Right lobe of liver (tissue), 6 donors: ENCODE measurements around the gene TH. TPM values are rescaled to one million over a fixed set of nuclear protein-coding genes. Genes with fewer than 3 reads are reported as not detected.

Source experiments
- ATAC-seq, 4 donors: fragments of 200-7000 bp; cut with Tn5 transposase; one replicate each; pipeline ENCODE4 v1.9.1; 2020; ENCODE audit warnings: mild to moderate bottlenecking in 4 of 4, moderate library complexity in 4 of 4
- DNase-seq, 3 donors: peaks; one replicate each; pipeline ENCODE4 v3.0.0-alpha.2; 2020
- H3K27ac ChIP-seq, 3 donors: fragments of 200-600 bp; one replicate each; pipeline ENCODE4 v1.8.0; 2022
- H3K27me3 ChIP-seq, 2 donors: fragments of 200-600 bp; one replicate each; pipeline ENCODE4 v1.8.0; 2022
- H3K36me3 ChIP-seq, 4 donors: fragments of 200-600 bp; sonication (generic) in 1 of 4; one replicate each; pipeline versions ENCODE4 v1.5.1 to v1.8.0; 2017 to 2022; ENCODE audit warnings: control low read depth in 1 of 4
- H3K4me1 ChIP-seq, 4 donors: fragments of 200-600 bp; sonication (generic) in 1 of 4; one replicate each; pipeline versions ENCODE4 v1.5.1 to v1.8.0; 2017 to 2022; ENCODE audit warnings: control low read depth in 1 of 4
- H3K4me3 ChIP-seq, 3 donors: fragments of 200-600 bp; one replicate each; pipeline ENCODE4 v1.8.0; 2022
- H3K9me3 ChIP-seq, 4 donors: fragments of 200-600 bp; sonication (generic) in 1 of 4; one replicate each; pipeline versions ENCODE4 v1.5.1 to v1.8.0; 2017 to 2022; ENCODE audit warnings: control low read depth in 1 of 4
- POLR2A ChIP-seq: fragments of 450-650 bp; IDR thresholded peaks from one replicate; pipeline ENCODE4 v1.6.1; 2017; ENCODE audit warnings: antibody characterized with exemption, mild to moderate bottlenecking
- WGBS: methylation state at CpG from one replicate; pipeline ENCODE4 v1.1.6; 2018; ENCODE audit warnings: low coverage, low lambda C conversion rate; ENCODE audit not compliant: insufficient coverage; ENCODE audit errors: missing lambda C conversion rate; 5-methylcytosine and 5-hydroxymethylcytosine counted together
- intact Hi-C, 2 donors: fragments of 100-400 bp; cut with DNase I; formaldehyde crosslinking; loops; one replicate each; pipeline versions ENCODE4 v1.11.2 to v1.14.1; 2022
- total RNA-seq, 6 experiments: library from RNA; depleted of rRNA in 2 of 6; stranded (reverse); fragments of >200 nt in 2 of 6; fragmentation: NEBNext Ultra II Directional in 3 of 6; extraction: Animal tissue kit (Norgen Biotek cat#: 25700) in 3 of 6; gene quantifications; one replicate each; pipeline versions ENCODE4 v1.1.0 to v1.2.4, GENCODE V29; 2016 to 2023
- TF ChIP-seq, protein P1 (sequence below), 4 donors: fragments of 200-600 bp in 3 of 4; fragments of 450-650 bp in 1 of 4; IDR thresholded peaks; one replicate each; pipeline versions ENCODE4 v1.5.1 to v1.8.0; 2016 to 2022; ENCODE audit warnings: antibody characterized with exemption in 4 of 4, mild to moderate bottlenecking in 2 of 4
- donor health status: DM: no; HTN: yes; CAD: no.
- donor health status: DM: no; HTN: no; CAD: no.
- donor health status: DM: no; HTN: no; CAD: no.
- donor health status: DM: no; HTN: yes; CAD: no.
- donor health status: DM: no; HTN: yes; CAD: no.

TH gene
- total RNA-seq, 6 experiments from 2014 or later = 0.51 to 0.64 TPM; not detected in 4

DNA sequence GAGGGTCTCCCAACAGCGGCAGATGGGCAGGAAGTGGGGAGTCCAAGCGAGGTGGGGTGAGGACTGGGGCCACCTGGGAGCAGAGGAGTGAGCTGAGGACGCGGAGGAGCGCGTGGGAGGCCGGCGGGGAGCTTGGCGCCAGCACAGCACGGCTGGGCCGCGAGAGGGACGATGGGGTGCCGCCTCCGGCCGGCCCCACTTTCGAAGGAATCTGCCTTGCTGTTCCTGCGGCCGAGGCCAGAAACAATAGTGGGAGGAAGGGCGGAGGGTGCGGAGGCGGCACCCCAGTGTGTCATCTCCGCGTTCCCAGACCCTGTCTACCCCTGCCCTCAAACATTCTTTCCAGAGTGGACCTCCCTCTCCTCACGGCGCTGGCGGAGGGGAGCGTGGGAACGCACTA is 16.1 kb downstream of the TH start:
- WGBS = 15% methylated on average over 9 of the region's 29 CpGs
- intact Hi-C loops = loop anchor here in 1 of 2 donors (10.0 kb wide), 1 partner anchor 321 kb away; the partner anchor contains the start of genes SYT8 and TNNI2
- Histone ChIP-seq H3K4me1 (peaks cover 0 to 63% (median 25%) of the 10 kb centered on the region in 4 donors), H3K9me3 (no peaks in the 10 kb centered on the region), H3K36me3 (no peaks in the 10 kb centered on the region), H3K4me3 (peak overlapping the region; percentile 44 to 94 (median 74)), H3K27me3 (no peaks in the 10 kb centered on the region), H3K27ac (peak overlapping the region in 2 of 3 donors; percentile 79 to 90)
- no peak for TF ChIP-seq POLR2A
- TF ChIP-seq, protein P1, sequence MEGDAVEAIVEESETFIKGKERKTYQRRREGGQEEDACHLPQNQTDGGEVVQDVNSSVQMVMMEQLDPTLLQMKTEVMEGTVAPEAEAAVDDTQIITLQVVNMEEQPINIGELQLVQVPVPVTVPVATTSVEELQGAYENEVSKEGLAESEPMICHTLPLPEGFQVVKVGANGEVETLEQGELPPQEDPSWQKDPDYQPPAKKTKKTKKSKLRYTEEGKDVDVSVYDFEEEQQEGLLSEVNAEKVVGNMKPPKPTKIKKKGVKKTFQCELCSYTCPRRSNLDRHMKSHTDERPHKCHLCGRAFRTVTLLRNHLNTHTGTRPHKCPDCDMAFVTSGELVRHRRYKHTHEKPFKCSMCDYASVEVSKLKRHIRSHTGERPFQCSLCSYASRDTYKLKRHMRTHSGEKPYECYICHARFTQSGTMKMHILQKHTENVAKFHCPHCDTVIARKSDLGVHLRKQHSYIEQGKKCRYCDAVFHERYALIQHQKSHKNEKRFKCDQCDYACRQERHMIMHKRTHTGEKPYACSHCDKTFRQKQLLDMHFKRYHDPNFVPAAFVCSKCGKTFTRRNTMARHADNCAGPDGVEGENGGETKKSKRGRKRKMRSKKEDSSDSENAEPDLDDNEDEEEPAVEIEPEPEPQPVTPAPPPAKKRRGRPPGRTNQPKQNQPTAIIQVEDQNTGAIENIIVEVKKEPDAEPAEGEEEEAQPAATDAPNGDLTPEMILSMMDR (IDR thresholded peaks at IDR 0.05) = no peak
- no peak for DNase-seq
- ATAC-seq = no peak

DNA sequence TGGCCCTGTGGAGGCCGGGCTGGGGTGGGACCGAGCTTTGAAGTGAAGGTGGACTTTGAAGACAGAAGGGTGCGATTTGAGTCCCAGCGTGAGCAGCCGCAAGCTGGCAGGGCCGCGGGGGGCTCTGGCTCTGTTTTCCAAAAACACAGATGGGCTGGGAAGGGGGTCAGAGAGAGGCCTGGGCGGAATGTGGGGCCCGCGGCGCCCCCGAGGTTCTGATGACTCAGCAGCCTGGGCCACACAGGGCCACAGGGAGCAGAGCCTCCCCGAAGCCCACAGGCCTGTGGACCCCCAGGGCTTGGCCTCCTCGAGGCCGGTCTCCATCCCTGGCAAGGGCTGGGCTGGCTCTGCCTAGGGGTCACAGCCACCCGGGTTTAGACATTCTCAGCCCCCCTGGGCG is 16.7 kb downstream of the TH start:
- Histone ChIP-seq H3K27me3 (no peaks in the 10 kb centered on the region), H3K27ac (peak overlapping the region in 2 of 3 donors; percentile 79 to 90), H3K36me3 (no peaks in the 10 kb centered on the region), H3K4me3 (peak overlapping the region in 2 of 3 donors; percentile 74 to 94), H3K9me3 (no peaks in the 10 kb centered on the region), H3K4me1 (peaks cover 0 to 69% (median 24%) of the 10 kb centered on the region in 4 donors)
- ATAC-seq = no peak
- intact Hi-C loops = loop anchor here in 1 of 2 donors (10.0 kb wide), 1 partner anchor 320 kb away; the partner anchor contains the start of genes SYT8 and TNNI2
- 90% methylated on average over 2 of the region's 17 CpGs for WGBS
- no peak for DNase-seq
- no peak for TF ChIP-seq POLR2A
- TF ChIP-seq, protein P1 (IDR thresholded peaks at IDR 0.05) = no peak

DNA sequence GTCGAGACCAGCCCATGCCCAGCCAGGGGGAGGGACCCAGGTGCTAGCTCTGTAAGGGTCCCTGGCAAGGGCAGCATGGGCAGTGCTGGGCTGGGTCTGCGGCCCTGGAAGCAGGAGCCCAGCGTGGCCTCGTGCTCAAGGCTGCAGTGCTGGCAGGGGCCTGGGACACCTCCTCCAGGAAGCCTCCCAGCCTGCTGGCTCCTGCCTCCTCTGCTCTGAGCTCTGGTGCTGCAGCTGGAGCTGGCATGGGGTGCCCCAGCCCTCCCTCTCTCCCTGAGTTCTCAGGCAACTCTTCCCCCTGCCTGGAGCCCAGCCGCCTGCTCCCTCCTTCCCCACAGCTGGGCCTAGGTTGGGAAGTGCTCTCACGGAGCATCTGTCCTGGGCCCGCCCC is 17.4 kb downstream of the TH start:
- H3K9me3 ChIP-seq = no peaks in the 10 kb centered on the region
- WGBS = no CpG with 5 or more reads among the region's 7 CpGs
- no peak for ATAC-seq
- H3K4me3 ChIP-seq = no peak overlapping the region
- H3K27ac ChIP-seq = no peak overlapping the region
- H3K4me1 ChIP-seq = peaks cover 0 to 64% (median 21%) of the 10 kb centered on the region in 4 donors
- TF ChIP-seq, protein P1 (IDR thresholded peaks at IDR 0.05) = no peak
- TF ChIP-seq POLR2A = no peak
- intact Hi-C loops = loop anchor here in 1 of 2 donors (10.0 kb wide), 1 partner anchor 319 kb away; the partner anchor contains the start of genes SYT8 and TNNI2
- no peaks in the 10 kb centered on the region for H3K27me3 ChIP-seq
- no peaks in the 10 kb centered on the region for H3K36me3 ChIP-seq
- no peak for DNase-seq

DNA sequence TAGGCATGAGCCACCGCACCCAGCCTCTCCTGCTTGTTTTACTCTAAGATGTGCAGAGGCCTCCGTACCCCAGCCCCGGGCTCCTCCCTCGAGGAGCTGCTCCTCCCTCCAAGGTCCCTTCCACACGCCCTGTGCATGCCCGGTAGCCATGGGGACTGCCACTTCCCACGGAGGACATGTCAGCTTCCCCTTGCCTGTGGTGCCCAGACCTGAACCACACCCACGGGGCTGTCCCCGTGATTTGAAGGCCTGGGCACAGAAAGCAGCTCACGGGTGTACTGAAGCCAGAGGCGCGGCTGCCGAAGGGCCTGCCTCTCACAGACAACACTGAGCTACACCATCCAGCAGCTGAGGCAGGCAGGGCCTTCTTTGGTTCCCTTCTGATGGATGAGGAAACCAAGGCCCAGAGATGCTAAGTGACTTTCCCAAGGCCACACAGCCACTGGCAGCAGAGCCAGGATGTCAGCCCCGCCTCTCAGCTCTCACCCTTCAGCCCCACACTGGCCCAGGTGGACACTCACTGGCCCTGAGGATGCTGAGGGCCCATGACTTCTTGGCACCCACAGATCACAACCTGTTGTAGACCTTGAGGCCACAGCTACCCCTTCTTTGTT is 17.9 kb downstream of the TH start:
- DNase-seq = no peak
- H3K27ac ChIP-seq = no peak overlapping the region
- TF ChIP-seq POLR2A = no peak
- TF ChIP-seq, protein P1 (IDR thresholded peaks at IDR 0.05) = no peak
- H3K9me3 ChIP-seq = no peaks in the 10 kb centered on the region
- intact Hi-C loops = loop anchor here in 1 of 2 donors (10.0 kb wide), 1 partner anchor 319 kb away; the partner anchor contains the start of genes SYT8 and TNNI2
- 36% methylated on average over 6 of the region's 14 CpGs for WGBS
- ATAC-seq = no peak
- peaks cover 0 to 3% (median under 1%) of the 10 kb centered on the region in 4 donors for H3K36me3 ChIP-seq
- no peaks in the 10 kb centered on the region for H3K27me3 ChIP-seq
- peaks cover 0 to 63% (median 21%) of the 10 kb centered on the region in 4 donors for H3K4me1 ChIP-seq
- H3K4me3 ChIP-seq = no peak overlapping the region
